ENCODE data around the gene OR2T11.
A peak's percentile ranks its signal among the peaks of the same experiment; 100 is the strongest.
"Not testable (repeated sequence)": the region's sequence is repeated elsewhere in the genome, so short reads cannot be mapped to it uniquely, and the experiment has no call there.

OR2T11 gene

DNA sequence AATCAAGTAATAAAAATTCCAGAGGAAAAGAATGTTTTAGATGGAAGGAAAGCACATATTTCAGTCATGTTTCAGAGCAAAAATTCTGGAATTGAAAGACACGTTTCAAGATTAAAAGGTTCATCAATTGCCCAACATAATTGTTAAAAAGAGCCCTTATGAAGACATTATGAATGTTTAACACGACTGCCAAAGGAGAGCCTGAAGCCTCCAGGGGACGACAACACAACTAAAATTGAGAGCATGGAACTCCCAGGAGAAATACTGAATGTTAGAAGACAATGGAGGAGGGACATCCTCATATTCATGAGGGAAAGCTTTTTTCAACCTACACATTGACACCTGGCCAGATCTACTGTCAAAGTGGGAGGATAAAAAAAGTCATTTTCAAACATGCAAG, 16.0 kb downstream of the OR2T11 start:
- DNase-seq (ENCODE audit: low read depth), result peak; percentile 65

- no peak for DNase-seq (ENCODE audit: low read depth)
These were observed 16.8 kb downstream of the OR2T11 start for GRCh38 chr1:248618119-248618518.

- DNase-seq (ENCODE audit: low read depth), result no peak
These were observed 21.1 kb downstream of the OR2T11 start for GRCh38 chr1:248613742-248614141.

- peak; percentile 44 for DNase-seq (ENCODE audit: low read depth)
These were observed 22.9 kb downstream of the OR2T11 start for GRCh38 chr1:248611883-248612414.

- no peak for DNase-seq (ENCODE audit: low read depth)
These were observed 24.6 kb downstream of the OR2T11 start for GRCh38 chr1:248610301-248610700.

- no peak for DNase-seq (ENCODE audit: low read depth)
These were observed 35.5 kb downstream of the OR2T11 start for GRCh38 chr1:248599396-248599795.

DNA sequence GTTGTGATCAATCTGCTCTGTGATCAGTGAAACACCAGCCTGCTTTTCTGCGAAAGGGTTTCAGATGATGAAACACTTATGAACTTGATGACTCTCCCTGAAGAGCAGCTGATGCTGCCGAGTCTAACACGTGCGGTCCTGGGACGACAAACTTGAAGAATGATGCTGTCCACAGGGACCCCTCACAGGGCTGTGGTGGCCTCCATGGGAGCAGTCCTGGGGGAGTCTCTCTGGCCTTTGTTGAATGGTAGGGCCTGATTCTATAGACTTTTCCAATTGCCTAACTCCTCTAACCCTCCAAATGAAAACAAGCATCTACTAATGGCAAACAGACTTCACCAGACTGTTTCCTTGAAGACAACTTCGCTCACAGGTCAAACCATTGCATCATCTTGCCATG, 37.3 kb downstream of the OR2T11 start, which contains the start of gene OR2T10:
Gene OR2T10, minus strand, starts transcription at position 112 of the 400 bp plus-strand sequence. CDS start 3,932 bp downstream, outside the sequence.
- no peak for DNase-seq (ENCODE audit: low read depth)

DNA sequence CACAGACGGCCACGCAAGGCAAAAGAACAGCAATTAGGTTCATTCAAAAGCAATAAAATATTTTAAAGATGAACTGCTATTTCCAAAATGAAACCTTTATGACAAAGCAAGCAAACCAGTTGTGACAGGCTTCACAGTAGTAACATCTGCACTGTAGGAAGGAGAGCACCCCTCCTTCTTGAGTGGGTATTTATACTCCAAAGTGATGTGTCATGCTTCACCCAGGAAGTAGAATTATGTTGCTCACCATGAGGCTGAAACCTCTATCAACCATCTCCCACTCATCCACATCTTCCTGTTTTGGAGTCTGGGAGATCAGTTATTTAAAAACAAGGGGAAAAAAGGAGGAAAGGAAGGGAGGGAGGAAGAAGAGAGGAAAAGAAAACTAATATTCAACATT, 38.3 kb downstream of the OR2T11 start:
- peak; percentile 64 for DNase-seq (ENCODE audit: low read depth)

DNA sequence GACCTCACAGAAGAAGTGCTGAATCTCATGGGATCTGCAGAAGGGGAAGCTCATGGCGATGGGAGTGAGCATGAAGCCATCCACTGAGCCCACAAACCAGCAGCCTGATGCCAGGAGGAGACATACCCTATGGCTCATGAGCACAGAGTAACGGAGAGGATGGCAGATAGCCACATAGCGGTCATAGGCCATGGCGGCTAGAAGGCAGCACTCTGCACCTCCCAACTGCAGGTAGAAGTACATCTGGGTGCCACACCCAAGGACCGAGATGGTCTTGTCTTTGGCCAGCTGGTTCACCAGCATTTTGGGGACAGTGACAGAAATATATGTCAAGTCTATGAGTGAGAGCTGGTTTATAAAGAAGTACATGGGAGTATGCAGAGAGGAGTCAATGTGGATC, 41.7 kb downstream of the OR2T11 start:
- no peak for DNase-seq (ENCODE audit: low read depth)

- no peak for DNase-seq (ENCODE audit: low read depth)
These were observed 42.2 kb downstream of the OR2T11 start for GRCh38 chr1:248592655-248593054.

- no peak for DNase-seq (ENCODE audit: low read depth)
These were observed 44.8 kb downstream of the OR2T11 start for GRCh38 chr1:248590055-248590454.

DNA sequence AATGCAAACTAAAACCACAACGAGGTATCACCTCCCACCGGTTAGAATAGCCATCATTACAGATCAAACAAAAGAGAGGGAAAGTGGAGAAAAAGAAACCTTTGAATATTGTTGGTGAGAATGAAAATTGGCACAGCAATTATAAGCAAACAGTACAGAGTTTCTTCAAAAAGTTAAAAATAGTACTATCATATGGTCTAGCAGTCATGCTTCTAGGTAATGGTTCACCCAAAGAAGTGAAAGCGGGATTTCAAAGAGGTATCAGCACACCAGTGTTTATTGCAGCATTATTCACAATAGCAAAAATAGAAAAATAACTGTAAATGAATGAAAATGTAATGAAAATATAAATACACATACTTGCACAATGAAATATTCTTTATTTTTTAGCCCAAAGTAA, 45.6 kb downstream of the OR2T11 start:
- DNase-seq (ENCODE audit: low read depth), result no peak

- DNase-seq (ENCODE audit: low read depth), result peak; percentile 72
These were observed 49.6 kb downstream of the OR2T11 start for GRCh38 chr1:248585266-248585665.

DNA sequence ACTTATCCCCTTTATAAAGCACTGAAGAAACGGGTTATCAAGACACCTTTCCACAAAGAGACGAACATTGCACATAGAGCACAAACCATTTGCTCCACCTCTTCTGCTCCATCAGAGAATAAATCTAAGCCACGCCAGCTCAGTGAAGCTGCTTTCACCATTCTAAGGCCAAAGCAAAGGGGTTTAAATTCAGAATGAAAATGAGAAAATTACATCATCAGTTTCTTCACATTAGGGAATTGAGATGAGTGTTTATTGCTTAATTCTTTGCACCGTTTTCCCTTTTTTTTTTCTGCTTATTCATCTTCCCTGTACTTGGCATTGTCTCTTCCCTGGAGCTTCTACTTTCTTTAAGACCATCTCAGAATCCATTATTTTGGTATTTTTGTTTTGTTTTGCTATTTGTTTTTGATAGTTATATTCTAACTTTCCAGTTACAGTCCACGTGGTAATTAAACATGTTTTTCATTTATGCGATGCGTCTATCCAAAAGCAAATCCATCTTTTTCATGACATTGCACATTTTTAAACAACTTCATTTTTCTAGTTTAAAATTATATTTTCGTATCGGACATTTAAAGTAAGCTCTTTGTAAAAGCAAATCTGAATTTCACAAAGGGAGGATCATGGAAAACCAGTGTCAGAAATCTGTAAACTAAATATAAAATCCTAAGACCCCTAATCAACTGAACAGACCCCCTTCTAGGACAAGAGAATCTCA, 58.5 kb downstream of the OR2T11 start:
- DNase-seq (ENCODE audit: low read depth), result no peak

GRCh38 chr1:248574657-248575056, 60.2 kb downstream of the OR2T11 start, which contains the start of gene OR2T34:
Gene OR2T34 (minus strand): TSS chr1:248574757. CDS start chr1:248574757, 0 bp downstream.
- DNase-seq (ENCODE audit: low read depth), result not testable (repeated sequence)

- not testable (repeated sequence) for DNase-seq (ENCODE audit: low read depth)
These were observed 61.0 kb downstream of the OR2T11 start for GRCh38 chr1:248573856-248574255.

Measured in ELR (cell line).